H9 (cell line): ENCODE data around the gene TMPRSS5. TPM values are rescaled to one million over a fixed set of nuclear protein-coding genes. Genes with fewer than 3 reads are reported as not detected.

Source experiments
- DNase-seq: peaks from one replicate; pipeline ENCODE4 v3.0.0-alpha.2; 2017
- H2AFZ ChIP-seq: one replicate; pipeline ENCODE4 v1.6.1; 2013; ENCODE audit warnings: mild to moderate bottlenecking, low read length, control low read depth, moderate library complexity
- H2AK5ac ChIP-seq: 2 replicates; pipeline ENCODE4 v1.6.1; 2013; ENCODE audit warnings: low read length, control low read depth, mixed read lengths; ENCODE audit not compliant: insufficient read length
- H2BK120ac ChIP-seq: one replicate; pipeline ENCODE4 v1.6.1; 2013; ENCODE audit warnings: low read depth, mild to moderate bottlenecking, low read length, control low read depth, inconsistent platforms; ENCODE audit not compliant: poor library complexity, severe bottlenecking
- H2BK12ac ChIP-seq: 2 replicates; pipeline ENCODE4 v1.6.1; 2013; ENCODE audit warnings: low read length, control low read depth, mixed read lengths, low read depth; ENCODE audit not compliant: insufficient read length
- H2BK15ac ChIP-seq: 2 replicates; pipeline ENCODE4 v1.6.1; 2013; ENCODE audit warnings: low read depth, low read length, control low read depth
- H2BK20ac ChIP-seq: one replicate; pipeline ENCODE4 v1.6.1; 2013; ENCODE audit warnings: low read depth, mild to moderate bottlenecking, low read length, control low read depth, inconsistent platforms; ENCODE audit not compliant: poor library complexity, severe bottlenecking
- H2BK5ac ChIP-seq: 2 replicates; pipeline ENCODE4 v1.6.1; 2013; ENCODE audit warnings: low read length, control low read depth, mixed read lengths; ENCODE audit not compliant: insufficient read length
- H3K14ac ChIP-seq: 2 replicates; pipeline ENCODE4 v1.6.1; 2013; ENCODE audit warnings: low read length, control low read depth; ENCODE audit not compliant: insufficient read depth
- H3K18ac ChIP-seq: 2 replicates; pipeline ENCODE4 v1.6.1; 2013; ENCODE audit warnings: low read depth, mild to moderate bottlenecking, mixed read lengths, low read length, control low read depth; ENCODE audit not compliant: insufficient read length
- H3K23ac ChIP-seq: 2 replicates; pipeline ENCODE4 v1.6.1; 2013; ENCODE audit warnings: low read length, control low read depth, mixed read lengths, low read depth; ENCODE audit not compliant: insufficient read length
- H3K23me2 ChIP-seq: 2 replicates; pipeline ENCODE4 v1.6.1; 2013; ENCODE audit warnings: low read depth, mild to moderate bottlenecking, mixed read lengths, low read length, control low read depth; ENCODE audit not compliant: insufficient read length, poor library complexity, severe bottlenecking
- H3K27ac ChIP-seq: 2 replicates; pipeline ENCODE4 v1.5.1; 2013; ENCODE audit warnings: low read length, control low read depth, mixed read lengths, low read depth; ENCODE audit not compliant: insufficient read length
- H3K27me3 ChIP-seq: 2 replicates; pipeline ENCODE4 v1.6.1; 2013; ENCODE audit warnings: low read length, control low read depth, inconsistent platforms; ENCODE audit not compliant: insufficient read depth
- H3K4ac ChIP-seq: 2 replicates; pipeline ENCODE4 v1.6.1; 2013; ENCODE audit warnings: low read depth, mild to moderate bottlenecking, control low read depth, inconsistent platforms, low read length, moderate library complexity
- H3K4me1 ChIP-seq: 2 replicates; pipeline ENCODE4 v1.6.1; 2013; ENCODE audit warnings: low read length, control low read depth, inconsistent platforms; ENCODE audit not compliant: insufficient read depth
- H3K4me2 ChIP-seq: 2 replicates; pipeline ENCODE4 v1.6.1; 2013; ENCODE audit warnings: low read length, control low read depth, mixed read lengths; ENCODE audit not compliant: insufficient read length, insufficient read depth
- H3K56ac ChIP-seq: 2 replicates; pipeline ENCODE4 v1.6.1; 2013; ENCODE audit warnings: low read depth, mild to moderate bottlenecking, mixed read lengths, low read length, control low read depth; ENCODE audit not compliant: insufficient read length
- H3K79me1 ChIP-seq: 2 replicates; pipeline ENCODE4 v1.6.1; 2013; ENCODE audit warnings: low read depth, mild to moderate bottlenecking, moderate library complexity, low read length, control low read depth, inconsistent platforms; ENCODE audit not compliant: insufficient read depth, poor library complexity, severe bottlenecking
- H3K79me2 ChIP-seq: 2 replicates; pipeline ENCODE4 v1.6.1; 2013; ENCODE audit warnings: low read length, control low read depth, inconsistent platforms; ENCODE audit not compliant: insufficient read depth
- H3K9ac ChIP-seq: 2 replicates; pipeline ENCODE4 v1.6.1; 2013; ENCODE audit warnings: low read length, control low read depth, mixed read lengths; ENCODE audit not compliant: insufficient read length; ENCODE audit errors: extremely low read depth
- H3K9me3 ChIP-seq: one replicate; pipeline ENCODE4 v1.6.1; 2013; ENCODE audit warnings: low read depth, low read length, inconsistent platforms; ENCODE audit not compliant: control insufficient read depth
- H3T11ph ChIP-seq: one replicate; pipeline ENCODE4 v1.6.1; 2013; ENCODE audit warnings: mild to moderate bottlenecking, low read length, control low read depth, inconsistent platforms
- H4K20me1 ChIP-seq: one replicate; pipeline ENCODE4 v1.6.1; 2013; ENCODE audit not compliant: control insufficient read depth, insufficient read length, insufficient read depth
- H4K5ac ChIP-seq: 2 replicates; pipeline ENCODE4 v1.6.1; 2013; ENCODE audit warnings: low read depth, mild to moderate bottlenecking, mixed read lengths, low read length, control low read depth; ENCODE audit not compliant: insufficient read length
- H4K8ac ChIP-seq: replicated peaks from 2 replicates; pipeline ENCODE4 v1.6.1; 2013; ENCODE audit warnings: low read length, control low read depth, mixed read lengths, low read depth; ENCODE audit not compliant: insufficient read length
- H4K91ac ChIP-seq: 2 replicates; pipeline ENCODE4 v1.6.1; 2013; ENCODE audit warnings: low read depth, mild to moderate bottlenecking, moderate library complexity, mixed read lengths, low read length, control low read depth; ENCODE audit not compliant: insufficient read length
- H3K27ac Mint-ChIP-seq, 3 experiments: 2 replicates in 2 of 3; 3 replicates in 1 of 3; pipeline ENCODE4 v1.8.0; 2020 to 2021; ENCODE audit warnings: mixed read lengths in 3 of 3, mild to moderate bottlenecking in 1 of 3, moderate library complexity in 1 of 3
- H3K27me3 Mint-ChIP-seq: 2 replicates; pipeline ENCODE4 v1.8.0; 2021; ENCODE audit warnings: low read depth, mild to moderate bottlenecking, moderate library complexity, mixed read lengths
- H3K36me3 Mint-ChIP-seq, 3 experiments: 2 replicates in 2 of 3; 3 replicates in 1 of 3; pipeline ENCODE4 v1.8.0; 2020 to 2021; ENCODE audit warnings: low read depth in 3 of 3, mixed read lengths in 3 of 3; ENCODE audit not compliant: insufficient read depth in 1 of 3
- H3K4me1 Mint-ChIP-seq, 2 experiments: 2 replicates each; pipeline ENCODE4 v1.8.0; 2020; ENCODE audit warnings: mixed read lengths in 2 of 2
- H3K4me3 Mint-ChIP-seq, 2 experiments: 2 replicates in 1 of 2; 3 replicates in 1 of 2; pipeline ENCODE4 v1.8.0; 2020 to 2021; ENCODE audit warnings: mild to moderate bottlenecking in 2 of 2, mixed read lengths in 2 of 2, moderate library complexity in 1 of 2
- H3K9me3 Mint-ChIP-seq, 2 experiments: 2 replicates in 1 of 2; 3 replicates in 1 of 2; pipeline ENCODE4 v1.8.0; 2020; ENCODE audit warnings: mild to moderate bottlenecking in 2 of 2, mixed read lengths in 2 of 2, moderate library complexity in 1 of 2
- CTCF ChIP-seq: fragments of 200-600 bp; sonication (generic); conservative IDR thresholded peaks from 3 replicates; pipeline ENCODE4 v1.8.0; 2021; ENCODE audit warnings: antibody characterized with exemption, mild to moderate bottlenecking
- WGBS: extraction: QIAGEN DNeasy Blood & Tissue Kit; methylation state at CpG from one replicate; pipeline ENCODE4 v1.1.7; 2013; ENCODE audit warnings: missing lambda C conversion rate, low lambda C conversion rate, mixed read lengths; ENCODE audit not compliant: insufficient read length; ENCODE audit errors: extremely low coverage; 5-methylcytosine and 5-hydroxymethylcytosine counted together
- total RNA-seq: library from RNA; stranded (reverse); gene quantifications from 2 replicates; pipeline ENCODE4 v1.2.1, GENCODE V29; 2021

TMPRSS5 gene
- total RNA-seq, 1 experiment from 2014 or later: 0.37 TPM

GRCh38 chr11:113637636-113638035 is 68.5 kb downstream of the TMPRSS5 start:
- Histone ChIP-seq H4K8ac (no peak overlapping the region), H2BK15ac (no peak overlapping the region), H4K5ac (no peak overlapping the region), H3K56ac (no peak overlapping the region), H3K79me2 (no peaks in the 10 kb centered on the region), H2BK120ac (no peak overlapping the region), H2BK20ac (no peak overlapping the region), H3T11ph (no peak overlapping the region), H3K9me3 (no peaks in the 10 kb centered on the region), H2AK5ac (no peak overlapping the region), H2BK12ac (no peak overlapping the region), H3K27ac (no peak overlapping the region), H3K18ac (no peak overlapping the region), H3K4me2 (no peak overlapping the region), H3K79me1 (no peaks in the 10 kb centered on the region), H3K14ac (no peak overlapping the region), H3K4ac (no peak overlapping the region), H4K91ac (no peak overlapping the region), H3K9ac (no peak overlapping the region), H2AFZ (no peak overlapping the region), H3K27me3 (no peaks in the 10 kb centered on the region), H3K4me1 (no peaks in the 10 kb centered on the region), H4K20me1 (no peaks in the 10 kb centered on the region), H2BK5ac (no peak overlapping the region), H3K23me2 (no peaks in the 10 kb centered on the region), H3K23ac (no peak overlapping the region)
- no peak for DNase-seq
- H3K4me1 Mint-ChIP-seq: no peaks in the 10 kb centered on the region
- peaks cover 0 to 3% (median 2%) of the 10 kb centered on the region in 3 experiments; a peak in 2 of 7 replicates for H3K36me3 Mint-ChIP-seq
- WGBS: no CpG with 5 or more reads among the region's 2 CpGs
- no peak overlapping the region for H3K27ac Mint-ChIP-seq
- H3K27me3 Mint-ChIP-seq: peaks cover 42% of the 10 kb centered on the region
- H3K9me3 Mint-ChIP-seq: peaks cover 3 to 5% of the 10 kb centered on the region in 2 experiments; a peak in 3 of 5 replicates
- no peak for TF ChIP-seq CTCF
- H3K4me3 Mint-ChIP-seq: no peak overlapping the region

Other genes starting within 250 kb of the TMPRSS5 start
- gene DRD2, start 230.9 kb downstream of the TMPRSS5 start, total RNA-seq: 0.44 TPM in 1 of 2 replicates, not detected in the other
- 23.6 and 26.0 TPM in 2 replicates for gene ZW10, start 67.4 kb upstream of the TMPRSS5 start, total RNA-seq
- not detected in 2 replicates for gene CLDN25, start 73.5 kb upstream of the TMPRSS5 start, total RNA-seq
- 98.8 and 107 TPM in 2 replicates for gene USP28, start 169.3 kb upstream of the TMPRSS5 start, total RNA-seq
- gene HTR3B, start 198.5 kb upstream of the TMPRSS5 start, total RNA-seq: not detected in 2 replicates